HG02571 (cell line): Measurements from ENCODE around the gene MCM3AP.

Experiments
- ATAC-seq: cut with Tn5 transposase; IDR thresholded peaks from one replicate; pipeline ENCODE4 v1.9.1; 2021; ENCODE audit warnings: mild to moderate bottlenecking, moderate library complexity; ENCODE audit not compliant: unreplicated experiment

Gene MCM3AP

DNA sequence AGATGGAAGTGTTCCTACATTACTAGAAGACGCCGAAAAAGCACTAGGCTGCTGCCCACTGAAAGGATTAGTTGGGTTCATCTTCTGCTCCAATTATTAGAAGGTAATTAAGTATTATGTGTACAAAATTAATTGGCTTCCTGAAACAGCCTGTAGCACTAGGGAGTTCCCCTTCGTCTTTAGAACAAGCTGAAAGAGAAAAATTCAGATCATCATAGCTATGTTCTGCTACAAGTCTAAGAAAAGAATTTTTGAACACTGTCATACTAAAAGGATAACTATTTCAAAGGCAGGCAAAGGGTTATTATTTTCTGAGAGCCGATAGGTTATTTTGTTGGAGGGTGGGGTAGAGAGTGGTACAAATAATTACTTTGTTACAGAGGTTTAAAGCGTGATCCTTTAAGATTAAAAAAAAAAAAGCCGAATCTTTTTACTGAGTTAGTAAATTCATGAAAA lies at the start of gene MCM3AP:
TSS of gene MCM3AP (minus strand) at position 406 of the 456 bp plus-strand sequence. CDS start at position 81, 325 bp downstream.
- ATAC-seq, result no peak

DNA sequence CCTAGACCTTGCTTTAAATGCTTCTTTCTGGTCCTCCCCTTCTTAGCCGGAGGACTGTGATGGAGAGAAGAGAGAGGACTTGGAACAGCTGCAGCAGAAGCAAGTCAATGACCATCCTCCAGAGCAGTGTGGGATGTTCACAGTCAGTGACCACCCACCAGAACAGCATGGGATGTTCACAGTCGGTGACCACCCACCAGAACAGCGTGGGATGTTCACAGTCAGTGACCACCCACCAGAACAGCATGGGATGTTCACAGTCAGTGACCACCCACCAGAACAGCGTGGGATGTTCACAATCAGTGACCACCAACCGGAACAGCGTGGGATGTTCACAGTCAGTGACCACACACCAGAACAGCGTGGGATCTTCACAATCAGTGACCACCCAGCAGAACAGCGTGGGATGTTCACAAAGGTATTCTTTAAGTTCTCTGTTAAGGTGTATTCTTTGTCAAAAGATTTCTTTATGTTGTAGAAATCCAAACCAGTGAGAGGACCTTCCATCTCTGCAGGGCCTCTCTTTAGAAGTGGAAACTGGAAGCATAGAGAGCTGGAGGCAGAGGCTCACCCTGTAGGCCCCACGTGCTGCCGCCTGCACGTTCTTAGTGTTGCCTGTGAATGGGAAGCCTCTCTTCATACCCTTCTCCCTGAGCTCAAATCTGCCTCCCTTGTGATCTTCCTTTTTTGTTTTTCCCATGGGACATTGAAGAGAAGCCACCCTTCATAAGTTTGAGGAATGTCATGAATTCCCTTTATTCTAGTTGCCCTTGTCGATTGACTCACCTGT lies 49.1 kb upstream of the MCM3AP start:
- ATAC-seq, result no peak

DNA sequence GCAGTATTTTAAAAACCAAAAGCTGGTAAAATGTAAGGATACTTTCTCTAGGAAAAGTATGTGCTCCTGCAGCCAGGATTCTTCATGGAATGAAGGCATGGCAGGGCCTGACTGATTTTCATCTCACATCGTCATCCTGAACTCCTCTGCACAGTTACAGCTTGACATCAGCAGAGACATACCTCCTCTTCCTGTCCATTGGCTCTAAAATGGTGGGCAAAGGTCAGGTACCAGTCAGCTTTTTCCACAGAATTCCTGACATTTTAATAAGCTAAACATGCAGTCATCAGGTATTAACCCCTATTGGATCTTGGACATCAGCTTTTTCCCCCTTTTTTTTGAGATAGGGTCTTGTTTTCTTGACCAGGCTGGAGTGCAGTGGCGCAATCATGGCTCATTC lies 44.4 kb upstream of the MCM3AP start:
- ATAC-seq, result no peak

DNA sequence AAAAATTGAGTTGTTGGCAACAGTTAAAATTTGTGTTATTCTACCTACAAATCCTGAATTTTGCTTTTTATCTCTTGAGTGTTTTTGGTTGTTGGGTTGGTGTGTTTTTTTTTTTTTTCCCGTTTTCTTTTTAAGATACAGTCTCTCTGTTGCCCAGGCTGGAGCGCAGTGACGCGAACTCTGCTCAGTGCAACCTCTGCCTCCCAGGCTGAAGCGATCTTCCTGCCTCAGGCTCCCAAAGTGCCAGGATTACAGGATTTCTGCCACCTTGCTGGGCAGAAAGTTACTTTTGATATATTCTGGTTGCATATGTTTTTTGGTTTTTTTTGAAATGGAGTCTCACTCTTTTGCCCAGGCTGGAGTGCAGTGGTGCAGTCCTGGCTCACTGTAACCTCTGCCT lies 42.7 kb upstream of the MCM3AP start:
- no peak for ATAC-seq

DNA sequence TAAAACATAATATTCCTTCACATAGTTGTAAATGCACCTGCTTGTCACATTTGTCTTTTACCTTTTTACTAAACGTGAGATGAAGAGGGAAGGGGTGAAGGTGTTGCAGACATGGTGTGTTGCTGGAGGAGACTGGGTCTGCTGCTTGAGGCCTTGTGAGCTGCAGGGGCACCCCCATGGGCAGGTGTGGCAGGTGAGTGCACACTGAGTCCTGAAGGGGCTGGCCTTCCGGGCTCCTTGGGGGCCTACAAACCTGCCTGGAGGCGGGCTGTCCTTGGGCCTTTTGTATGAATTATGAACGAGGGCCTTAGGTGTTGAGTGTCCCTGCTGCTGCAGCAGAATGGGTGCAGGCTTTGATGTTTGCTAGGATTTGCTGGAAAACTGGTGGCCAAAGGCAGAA lies 42.3 kb upstream of the MCM3AP start:
- no peak for ATAC-seq

DNA sequence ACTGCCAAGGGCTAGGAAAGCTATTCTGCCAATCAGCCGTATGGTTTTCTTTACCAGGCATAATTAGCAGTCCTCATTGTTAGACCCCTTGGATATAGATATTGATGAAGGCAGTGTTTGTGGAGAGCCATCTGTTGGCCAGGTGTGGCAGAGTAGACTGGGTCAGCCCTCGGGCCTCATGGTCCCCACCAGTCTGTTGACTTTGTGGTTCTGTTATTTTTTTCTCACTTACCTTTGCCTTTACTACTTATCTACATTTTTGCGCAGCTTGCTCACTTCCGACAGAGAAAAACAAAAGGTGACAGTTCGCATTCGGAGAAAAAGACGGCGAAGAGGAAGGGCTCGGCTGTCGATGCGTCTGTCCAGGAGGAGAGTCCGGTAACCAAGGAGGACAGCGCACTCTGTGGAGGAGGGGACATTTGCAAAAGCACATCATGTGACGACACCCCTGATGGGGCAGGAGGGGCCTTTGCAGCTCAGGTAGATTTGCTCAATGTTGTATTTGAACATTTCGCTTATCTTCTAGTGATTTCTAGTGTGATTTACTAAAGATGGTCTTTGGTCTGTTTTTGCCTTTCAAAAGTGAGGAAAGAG lies 40.8 kb upstream of the MCM3AP start:
- no peak for ATAC-seq

DNA sequence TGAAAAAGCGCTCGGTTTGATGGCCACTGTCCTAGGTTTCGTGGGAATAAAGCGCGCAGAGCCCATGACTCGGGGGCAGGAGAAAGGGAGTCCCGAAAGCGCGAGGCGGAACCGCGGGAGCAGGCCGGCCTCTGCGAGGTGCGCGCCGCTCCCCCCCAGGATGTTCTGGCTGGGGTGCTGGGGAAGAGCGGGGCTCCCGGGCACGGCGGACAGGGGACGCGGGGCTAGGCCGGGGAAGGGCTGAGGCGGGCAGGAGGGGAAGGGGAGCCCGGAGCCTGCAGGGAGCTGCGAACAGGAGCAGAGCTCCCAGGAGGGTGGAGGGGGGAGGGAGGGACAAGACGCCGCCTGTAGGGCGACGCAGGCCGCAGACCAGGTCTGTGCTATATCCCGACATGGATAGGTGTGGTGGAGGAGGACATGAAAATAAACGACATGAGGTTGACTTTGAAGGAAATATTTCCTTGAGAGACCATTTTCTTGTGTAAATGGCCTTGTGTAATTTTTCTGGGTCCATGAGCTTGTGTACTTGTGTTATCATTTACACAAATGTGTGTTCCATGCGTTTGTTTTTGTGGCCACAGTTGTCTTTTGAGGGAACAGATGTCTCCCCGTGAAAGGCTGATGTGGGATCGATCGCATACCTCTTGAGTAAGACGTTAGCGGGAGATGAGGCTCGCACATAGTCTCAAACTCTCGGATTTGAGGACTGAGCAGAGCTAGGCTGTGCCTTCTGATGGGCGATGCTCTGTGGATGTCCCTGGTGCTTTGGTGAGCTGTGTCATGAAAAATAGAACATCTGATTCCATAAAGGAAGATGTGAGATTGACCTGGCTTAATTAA lies 39.9 kb upstream of the MCM3AP start:
- ATAC-seq, result no peak

DNA sequence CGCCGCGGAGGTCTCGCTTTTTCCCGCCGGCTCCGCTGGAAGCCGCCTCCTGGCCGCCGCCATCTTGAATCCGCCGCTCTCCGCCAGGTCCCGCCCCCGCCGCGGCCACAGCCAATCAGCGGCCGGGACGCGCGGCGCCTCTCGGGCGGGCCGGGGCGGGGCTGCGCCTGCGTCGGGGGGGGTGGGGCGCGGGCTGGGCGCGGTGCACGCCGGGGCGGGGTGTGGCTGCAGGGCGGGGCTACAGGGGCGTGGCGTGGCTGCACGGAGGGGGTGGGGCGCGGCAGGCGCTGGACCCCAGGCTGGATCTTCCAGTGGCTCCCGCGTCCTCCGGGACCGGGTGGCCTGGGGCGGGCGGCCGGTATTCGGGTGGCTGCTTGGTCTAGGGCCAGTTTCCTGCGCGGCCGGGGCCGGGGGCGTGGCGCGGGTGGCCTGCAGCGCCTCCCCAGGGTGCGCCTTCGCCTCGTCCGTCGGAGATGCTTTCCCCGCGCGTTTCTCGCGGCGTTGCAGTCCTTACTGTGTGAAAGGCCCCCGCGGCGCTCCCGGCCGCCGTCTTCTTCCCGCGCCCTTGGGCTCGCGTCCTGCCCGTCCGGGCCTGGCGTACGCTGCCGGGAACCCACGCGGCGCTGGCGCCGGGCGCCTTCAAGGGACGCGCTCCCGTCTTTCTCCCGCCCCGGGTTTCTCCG lies 39.1 kb upstream of the MCM3AP start:
- peak; percentile 64 for ATAC-seq

DNA sequence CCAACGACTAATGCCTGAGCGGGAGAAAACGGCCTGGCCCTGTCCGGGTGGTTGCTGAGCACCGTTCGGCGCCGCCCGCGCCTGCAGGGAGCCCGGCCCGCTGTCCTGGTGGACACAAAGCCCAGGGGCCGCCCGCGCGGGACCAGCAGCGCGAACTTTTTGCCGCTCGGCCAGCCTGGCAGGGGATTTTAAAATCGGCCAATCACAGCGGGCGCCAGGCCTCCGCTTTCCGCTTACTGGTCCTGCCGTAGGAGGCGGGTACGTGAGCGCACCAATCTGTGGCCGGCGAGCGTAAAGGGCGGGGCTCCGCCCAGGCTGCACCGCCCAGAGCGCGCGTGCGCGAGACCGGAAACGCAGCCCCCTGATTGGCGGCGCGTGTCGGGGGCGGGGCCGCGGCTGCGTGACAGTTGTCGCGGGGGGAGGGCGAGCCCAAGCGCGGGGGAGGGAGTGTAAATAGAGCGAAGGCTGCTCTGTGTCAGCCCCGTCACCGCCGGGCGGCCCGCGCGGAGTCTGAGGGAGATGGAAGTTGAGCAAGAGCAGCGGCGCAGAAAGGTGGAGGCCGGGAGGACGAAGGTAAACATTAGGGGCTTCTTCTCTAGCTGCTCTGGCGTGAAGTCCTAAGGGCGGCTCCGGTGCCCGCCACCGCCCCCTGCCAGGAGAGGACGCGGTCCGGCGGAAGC lies 38.4 kb upstream of the MCM3AP start, which contains the start of the genes C21orf58 and PCNT:
TSS of gene C21orf58 (minus strand) at position 161 of the 680 bp plus-strand sequence. CDS start 1,132 bp downstream, outside the sequence.
TSS of gene PCNT (plus strand) at position 447 of the 680 bp plus-strand sequence. CDS start at position 520, 73 bp downstream.
- ATAC-seq, result peak; percentile 75

DNA sequence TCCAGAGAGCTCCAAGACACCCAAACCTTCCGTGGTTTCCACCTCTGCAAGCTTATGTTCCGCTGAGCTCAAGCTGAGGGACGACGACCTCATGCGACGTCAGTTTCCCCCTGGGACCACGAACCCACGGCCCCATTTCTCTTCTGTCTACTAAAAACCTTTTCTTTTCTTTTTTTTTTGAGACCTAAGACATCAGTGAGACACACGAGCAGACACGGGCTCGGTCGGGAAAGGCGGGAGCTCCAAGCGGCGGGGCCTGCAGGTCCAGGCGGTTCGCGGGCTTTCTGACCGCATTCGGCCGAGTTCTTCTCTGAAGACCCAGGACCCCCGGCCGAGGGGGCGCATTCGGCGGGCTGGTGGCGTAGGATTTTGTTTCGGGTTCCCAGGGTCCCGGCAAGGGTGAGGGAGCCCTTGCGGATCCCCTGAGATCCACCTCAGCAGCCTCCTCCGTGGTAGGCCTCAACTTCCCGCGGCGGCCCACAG lies 37.9 kb upstream of the MCM3AP start:
- peak; percentile 2 for ATAC-seq

DNA sequence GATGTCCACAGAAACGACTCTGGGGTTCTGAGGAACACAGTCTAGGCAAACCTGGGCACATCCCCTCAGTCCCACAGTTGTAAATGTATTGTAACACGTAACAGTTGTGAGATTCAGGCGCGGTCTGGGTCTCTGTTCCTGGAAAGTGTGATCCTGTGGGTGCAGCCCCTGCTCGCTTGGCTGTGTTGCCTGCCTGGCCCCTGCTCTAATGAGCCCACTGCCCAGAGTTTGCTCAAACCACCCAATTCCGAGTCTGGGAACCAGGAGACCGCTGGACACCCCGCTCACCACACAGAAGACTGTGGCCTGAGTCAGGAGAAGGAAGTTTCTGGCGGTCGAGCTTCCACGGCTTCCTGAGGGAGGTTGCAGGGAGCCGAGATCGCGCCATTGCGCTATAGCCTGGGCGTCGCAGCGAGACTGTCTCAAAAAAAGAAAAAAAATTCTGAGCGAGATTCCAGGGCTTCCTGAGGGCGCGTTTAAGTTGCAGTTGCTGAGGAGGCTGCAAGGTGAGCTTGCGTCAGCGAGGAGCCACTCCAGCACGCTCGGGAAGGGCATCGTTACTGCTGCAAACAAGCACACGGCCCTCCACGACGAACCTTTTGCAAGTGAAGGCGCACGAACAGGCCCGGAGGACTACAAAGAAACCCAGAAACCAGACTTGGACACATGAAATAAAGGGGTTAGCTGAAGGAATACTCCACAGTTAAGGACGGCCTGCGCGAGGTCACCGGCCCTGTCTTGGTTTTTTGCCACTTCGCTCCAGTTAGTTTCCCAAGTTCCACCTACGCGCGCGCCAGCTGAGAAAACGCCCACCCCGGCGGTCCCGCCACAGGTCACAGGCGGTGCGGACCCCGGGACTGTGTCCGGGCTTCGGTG lies 37.2 kb upstream of the MCM3AP start:
- no peak for ATAC-seq

DNA sequence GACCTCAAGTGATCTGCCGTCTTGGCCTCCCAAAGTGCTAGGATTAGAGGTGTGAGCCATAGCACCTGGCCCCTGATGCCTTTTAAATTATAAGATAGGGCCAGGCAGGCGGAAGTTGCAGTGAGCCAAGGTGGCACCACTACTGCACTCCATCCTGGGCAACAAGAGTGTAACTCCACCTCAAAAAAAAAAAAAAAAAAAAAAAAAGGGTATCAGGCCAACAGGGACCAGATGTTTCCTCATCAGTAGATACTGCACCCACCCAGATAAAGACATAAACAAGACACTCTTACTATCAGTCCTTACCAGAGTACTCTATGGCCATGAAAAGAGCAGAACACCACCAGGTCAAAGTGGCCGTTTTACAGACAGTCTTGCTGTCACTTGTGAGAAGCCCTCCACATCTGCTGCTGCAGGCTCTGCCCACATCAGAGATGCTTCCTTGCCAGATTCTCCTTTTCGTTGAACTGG lies 35.0 kb upstream of the MCM3AP start:
- ATAC-seq, result no peak

DNA sequence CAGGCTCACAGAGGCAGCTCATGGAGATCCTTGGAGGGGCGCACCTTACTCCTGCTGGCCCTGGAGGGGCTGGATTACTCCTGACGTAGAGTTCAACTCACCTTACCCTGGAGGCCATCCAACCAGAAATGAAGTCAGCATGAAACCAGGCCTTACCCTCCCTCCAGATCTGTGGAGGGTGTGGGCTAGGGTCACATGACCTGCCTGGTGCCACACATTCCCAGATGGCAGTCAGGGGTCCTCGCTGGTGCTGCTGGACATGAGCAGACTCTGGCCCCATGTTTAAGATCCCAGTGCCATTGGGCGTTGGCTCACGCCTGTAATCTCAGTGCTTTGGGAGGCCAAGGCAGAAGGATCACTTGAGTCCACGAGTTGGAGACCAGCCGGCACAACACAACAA lies 33.8 kb upstream of the MCM3AP start:
- no peak for ATAC-seq

DNA sequence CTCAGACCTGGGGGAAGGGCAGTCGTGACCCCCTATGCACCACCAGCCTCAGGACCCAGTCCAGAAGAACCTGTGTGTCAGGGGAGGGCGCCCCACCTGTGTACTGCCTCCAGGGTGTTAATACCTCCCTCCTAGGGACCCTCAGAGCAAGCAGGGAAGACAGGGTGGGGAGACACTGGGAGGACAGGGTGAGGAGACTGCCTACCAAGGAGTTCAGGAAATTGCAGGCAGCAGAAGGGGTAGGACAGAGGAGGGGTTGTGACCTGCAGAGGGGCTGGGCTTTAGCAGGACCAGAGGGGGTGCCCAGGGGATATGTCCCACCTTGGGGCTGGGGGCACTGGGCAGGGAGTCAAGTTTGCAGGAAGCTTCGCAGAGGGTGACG lies 33.0 kb upstream of the MCM3AP start:
- no peak for ATAC-seq

DNA sequence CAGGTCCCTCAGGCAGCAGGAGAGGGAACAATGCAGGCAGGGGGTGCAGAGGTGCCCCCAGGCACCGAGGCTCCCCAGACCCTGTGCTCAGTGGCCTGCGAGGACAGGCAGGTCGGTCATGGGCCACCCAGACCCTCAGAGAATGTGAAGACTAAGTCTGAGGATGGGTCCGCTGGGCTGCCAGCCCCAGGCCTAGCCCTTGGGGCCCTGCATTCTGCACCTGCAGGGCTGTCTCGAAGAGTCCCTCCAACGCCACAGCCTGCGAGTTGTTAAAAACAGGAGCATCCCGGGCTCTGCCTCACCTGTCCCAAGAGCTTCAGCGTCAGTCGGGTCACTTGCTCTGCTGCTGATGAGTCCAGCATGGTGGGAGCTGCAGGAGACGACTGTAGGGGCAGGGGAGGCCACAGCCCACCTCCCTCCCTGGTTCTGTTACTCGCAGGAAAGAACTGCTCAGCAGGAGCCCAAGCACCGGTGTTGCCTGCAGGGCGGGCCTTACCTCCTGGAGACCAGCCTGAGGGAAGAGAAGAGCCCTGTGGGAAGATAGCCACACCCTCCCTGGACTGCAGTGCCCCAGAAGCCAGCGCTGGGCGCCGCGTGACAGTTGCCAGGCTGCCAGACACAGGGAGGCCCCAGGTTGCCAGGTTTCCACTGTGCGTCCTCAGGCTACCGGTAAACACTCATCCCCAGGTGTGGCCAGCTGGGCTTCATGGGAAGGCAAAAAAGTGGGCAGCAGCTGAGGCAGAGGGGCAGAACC lies 32.5 kb upstream of the MCM3AP start:
- ATAC-seq, result no peak

DNA sequence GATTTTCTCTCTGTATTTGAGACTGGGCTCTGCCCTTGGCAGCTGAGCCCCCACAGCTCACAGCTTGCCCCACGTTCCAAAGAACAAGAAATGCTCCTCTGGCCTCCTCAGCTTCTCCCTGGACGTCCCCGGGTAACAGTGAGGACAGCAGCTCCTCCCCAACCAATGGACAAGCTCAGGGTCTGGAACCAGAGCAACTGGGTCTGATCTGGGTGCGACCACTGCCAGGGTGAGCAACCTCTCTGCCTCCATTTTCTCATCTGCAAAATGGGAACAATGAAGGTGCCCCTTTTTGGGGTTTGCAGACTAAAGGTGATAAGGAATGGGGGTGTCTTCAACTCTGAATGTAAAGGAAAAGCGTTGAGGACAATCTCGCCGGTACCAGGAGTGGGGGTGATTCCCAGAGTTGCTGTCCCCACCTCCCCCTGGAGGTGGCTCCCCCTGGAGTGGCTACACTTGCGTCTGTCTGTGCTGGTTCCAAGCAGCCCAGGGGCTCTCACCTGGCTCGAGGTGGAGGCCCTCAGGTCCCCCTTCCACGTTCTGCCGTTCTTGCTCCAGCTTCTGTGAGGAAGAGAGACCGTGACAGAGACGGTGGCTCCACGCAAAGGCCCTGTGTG lies 31.4 kb upstream of the MCM3AP start:
- no peak for ATAC-seq

DNA sequence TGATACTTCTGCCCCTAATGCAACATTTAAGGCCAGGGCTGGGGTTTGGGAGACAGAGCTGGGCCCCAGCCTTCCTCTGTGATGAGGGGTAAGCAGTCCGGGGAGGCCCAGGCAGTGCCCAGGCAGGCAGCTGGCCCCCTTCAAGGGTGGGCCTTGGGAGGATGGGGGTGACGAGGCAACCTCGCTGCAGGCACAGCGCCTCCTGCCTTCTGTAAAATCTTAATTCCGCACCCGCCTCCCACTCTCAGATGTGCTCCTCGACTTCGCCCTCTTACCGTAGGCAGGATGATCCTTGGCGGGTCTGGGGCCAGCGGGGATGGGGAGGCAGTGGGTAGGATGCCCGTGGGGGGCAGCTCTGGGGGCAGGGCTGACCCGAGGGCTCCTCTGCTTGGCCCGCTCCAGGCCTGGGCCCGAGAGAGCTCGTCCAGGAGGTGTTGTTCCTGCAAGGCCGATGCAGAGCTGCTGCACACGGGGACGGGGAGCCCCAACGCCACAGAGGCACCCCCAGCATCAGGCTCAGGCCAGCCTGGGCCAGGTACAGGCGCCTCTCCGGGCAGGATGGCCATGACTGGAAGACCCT lies 29.1 kb upstream of the MCM3AP start:
- no peak for ATAC-seq
